Measurements from ENCODE around the gene LY6G6C. TPM values are rescaled to one million over a fixed set of nuclear protein-coding genes. Genes with fewer than 3 reads are reported as not detected.

LY6G6C gene
- total RNA-seq, 6 experiments from 2014 or later = not detected

GRCh38 chr6:31736768-31737314 lies 15.3 kb upstream of the LY6G6C start:
- Mint-ChIP-seq H3K27me3 (ENCODE audit: insufficient read depth) (no peaks in the 10 kb centered on the region; the same call in none of the 2 replicates), H3K27ac (peak overlapping the region; percentile 92), H3K9me3 (no peaks in the 10 kb centered on the region), H3K4me3 (peak overlapping the region; percentile 98), H3K36me3 (ENCODE audit: low read depth) (peaks cover 41% of the 10 kb centered on the region), H3K4me1 (ENCODE audit: low read depth) (peaks cover 68% of the 10 kb centered on the region)
- no peak for TF ChIP-seq CTCF (IDR thresholded peaks at IDR 0.05)
- no peak for DNase-seq

GRCh38 chr6:31736021-31736767 lies 14.6 kb upstream of the LY6G6C start, which contains the start of gene CLIC1:
Gene CLIC1 (minus strand): TSS chr6:31736530. CDS start chr6:31736300, 230 bp downstream.
- Mint-ChIP-seq H3K4me3 (peak within 1 kb of the TSS; percentile 98), H3K27me3 (ENCODE audit: insufficient read depth) (no peaks in the 10 kb centered on the region; the same call in none of the 2 replicates), H3K27ac (peak within 1 kb of the TSS; percentile 92), H3K4me1 (ENCODE audit: low read depth) (peaks cover 74% of the 10 kb centered on the region), H3K9me3 (no peaks in the 10 kb centered on the region), H3K36me3 (ENCODE audit: low read depth) (peaks cover 39% of the 10 kb centered on the region)
- peak; percentile 79 for DNase-seq
- TF ChIP-seq CTCF (IDR thresholded peaks at IDR 0.05) = no peak

GRCh38 chr6:31734821-31735406 lies 13.4 kb upstream of the LY6G6C start:
- TF ChIP-seq CTCF (IDR thresholded peaks at IDR 0.05) = no peak
- Mint-ChIP-seq H3K27ac (peak overlapping the region; percentile 92), H3K27me3 (ENCODE audit: insufficient read depth) (peaks cover 2% of the 10 kb centered on the region), H3K4me3 (peak overlapping the region; percentile 98), H3K36me3 (ENCODE audit: low read depth) (peaks cover 46% of the 10 kb centered on the region), H3K4me1 (ENCODE audit: low read depth) (peaks cover 75% of the 10 kb centered on the region), H3K9me3 (no peaks in the 10 kb centered on the region)
- DNase-seq = peak; percentile 60

- no peak for TF ChIP-seq CTCF (IDR thresholded peaks at IDR 0.05)
- Mint-ChIP-seq H3K9me3 (no peaks in the 10 kb centered on the region), H3K4me3 (peak overlapping the region; percentile 98), H3K27ac (peak overlapping the region; percentile 92), H3K27me3 (ENCODE audit: insufficient read depth) (peaks cover 2% of the 10 kb centered on the region), H3K36me3 (ENCODE audit: low read depth) (peaks cover 46% of the 10 kb centered on the region), H3K4me1 (ENCODE audit: low read depth) (peaks cover 71% of the 10 kb centered on the region)
- no peak for DNase-seq
These were observed 12.8 kb upstream of the LY6G6C start for GRCh38 chr6:31734247-31734820.

- TF ChIP-seq CTCF (IDR thresholded peaks at IDR 0.05) = no peak
- DNase-seq = no peak
- H3K27ac Mint-ChIP-seq = peak overlapping the region; percentile 92
- H3K9me3 Mint-ChIP-seq = no peaks in the 10 kb centered on the region
- peaks cover 2% of the 10 kb centered on the region for H3K27me3 Mint-ChIP-seq (ENCODE audit: insufficient read depth)
- H3K4me1 Mint-ChIP-seq (ENCODE audit: low read depth) = peaks cover 70% of the 10 kb centered on the region
- H3K36me3 Mint-ChIP-seq (ENCODE audit: low read depth) = peaks cover 46% of the 10 kb centered on the region
- H3K4me3 Mint-ChIP-seq = peak overlapping the region; percentile 98
These were observed 12.2 kb upstream of the LY6G6C start for GRCh38 chr6:31733734-31734133.

All from HFFc6 (cell line).